Pancreas (tissue), 10 donors: ENCODE data around the gene NIN. TPM values are rescaled to one million over a fixed set of nuclear protein-coding genes. Genes with fewer than 3 reads are reported as not detected.

Experiments
- ATAC-seq, 4 donors: fragments of 200-7000 bp; cut with Tn5 transposase; one replicate each; pipeline versions ENCODE4 v1.8.0 to v1.9.1; 2020; ENCODE audit warnings: mild to moderate bottlenecking in 4 of 4, moderate library complexity in 4 of 4
- DNase-seq, 6 donors: peaks; one replicate each; pipeline ENCODE4 v3.0.0-alpha.2; 2020
- FAIRE-seq: peaks from 2 replicates; lab custom pipeline; 2012; peaks lifted over from hg19 to GRCh38; lab: Jason Lieb, UNC
- H3K27ac ChIP-seq, 4 donors: fragments of 200-600 bp; sonication (generic); 1 replicate in 3 of 4; 2 replicates in 1 of 4; pipeline versions ENCODE4 v1.5.0 to v1.8.0; 2020
- H3K27me3 ChIP-seq, 4 donors: fragments of 200-600 bp; one replicate each; pipeline ENCODE4 v1.8.0; 2021
- H3K36me3 ChIP-seq, 3 donors: fragments of 200-600 bp; sonication (generic) in 1 of 3; one replicate each; pipeline versions ENCODE4 v1.5.0 to v1.8.0; 2020 to 2021
- H3K4me1 ChIP-seq, 3 donors: fragments of 200-600 bp; one replicate each; pipeline ENCODE4 v1.8.0; 2021
- H3K4me3 ChIP-seq, 4 donors: fragments of 200-600 bp; sonication (generic) in 2 of 4; one replicate each; pipeline versions ENCODE4 v1.5.0 to v1.8.0; 2020 to 2021
- H3K9me3 ChIP-seq, 4 donors: fragments of 200-600 bp; one replicate each; pipeline ENCODE4 v1.8.0; 2021
- WGBS, 2 donors: extraction: QIAGEN DNeasy Blood & Tissue Kit; methylation state at CpG; one replicate each; pipeline ENCODE4 v1.1.7; 2013; 5-methylcytosine and 5-hydroxymethylcytosine counted together
- intact Hi-C, 3 donors: fragments of 100-400 bp; cut with DNase I; formaldehyde crosslinking; loops; one replicate each; pipeline versions ENCODE4 v1.11.1 to v1.14.2; 2022
- polyA plus RNA-seq, 2 donors: library from polyadenylated mRNA; stranded (reverse); fragments of 200-250 nt; gene quantifications; one replicate each; pipeline ENCODE4 v1.2.3, GENCODE V29; 2013
- total RNA-seq, 6 donors: library from RNA; stranded (reverse); fragmentation: NEBNext Ultra II Directional in 4 of 6; extraction: Animal tissue kit (Norgen Biotek cat#: 25700) in 4 of 6; gene quantifications; one replicate each; pipeline versions ENCODE4 v1.2.1 to v1.2.4, GENCODE V29; 2021 to 2023
- TF ChIP-seq, protein P1 (sequence below), 4 donors: fragments of 200-600 bp; sonication (generic) in 3 of 4; IDR thresholded peaks; one replicate each; pipeline versions ENCODE4 v1.5.0 to v1.8.0; 2021; ENCODE audit warnings: antibody characterized with exemption in 4 of 4
- donor health status: healthy with polysubstance abuse.
- donor health status: DM: no; HTN: no; CAD: no; lungs with moderate emphysema.
- donor health status: DM: no; HTN: no; CAD: no.
- donor health status: control.
- donor health status: control.
- donor health status: Bipolar disorder and iron deficiency.
- donor health status: DM: yes; HTN: yes; CAD: no.
- donor health status: DM: no; HTN: no; CAD: no.
- donor health status: DM: no; HTN: no; CAD: no.
- donor health status: DM: yes; HTN: yes; CAD: no.

Gene NIN
- total and polyA plus RNA-seq, 8 donors = 3.1 to 17.9 (median 8.5) TPM

DNA sequence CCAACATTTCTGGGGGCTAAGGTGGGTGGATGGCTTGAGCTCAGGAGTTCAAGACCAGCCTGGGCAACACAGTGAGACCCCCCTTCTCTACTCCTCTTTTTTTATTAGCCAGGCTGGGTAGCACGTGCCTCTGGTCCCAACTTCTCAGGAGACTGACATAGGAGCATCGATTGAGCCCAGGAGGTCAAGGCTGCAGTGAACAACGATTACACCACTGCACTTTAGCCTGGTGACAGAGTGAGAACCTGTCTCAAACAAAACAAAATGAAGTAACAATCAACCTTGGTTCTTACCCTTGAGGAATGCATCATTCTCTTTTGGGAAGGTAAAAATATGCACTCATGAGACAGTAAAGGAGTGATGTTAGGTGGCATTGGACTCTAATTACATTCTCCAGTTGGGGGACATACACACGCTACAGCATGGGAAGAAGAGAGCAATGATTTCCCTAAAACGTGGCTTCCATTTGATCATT lies 3.9 kb upstream of the NIN start:
- ATAC-seq = no peak
- DNase-seq = no peak
- H3K36me3 ChIP-seq = no peaks in the 10 kb centered on the region
- H3K27me3 ChIP-seq = no peaks in the 10 kb centered on the region
- intact Hi-C loops = loop anchor here in 1 of 3 donors (10.0 kb wide), 1 partner anchor 50 kb away; no protein-coding TSS in a partner anchor
- no peak overlapping the region for H3K27ac ChIP-seq
- no peak overlapping the region for H3K4me3 ChIP-seq
- FAIRE-seq = no peak
- 53 to 72% methylated on average over 5 of the region's 5 CpGs for WGBS, 2 donors
- peaks cover 0 to 8% (median 7%) of the 10 kb centered on the region in 3 donors for H3K4me1 ChIP-seq
- no peaks in the 10 kb centered on the region for H3K9me3 ChIP-seq
- TF ChIP-seq, protein P1, sequence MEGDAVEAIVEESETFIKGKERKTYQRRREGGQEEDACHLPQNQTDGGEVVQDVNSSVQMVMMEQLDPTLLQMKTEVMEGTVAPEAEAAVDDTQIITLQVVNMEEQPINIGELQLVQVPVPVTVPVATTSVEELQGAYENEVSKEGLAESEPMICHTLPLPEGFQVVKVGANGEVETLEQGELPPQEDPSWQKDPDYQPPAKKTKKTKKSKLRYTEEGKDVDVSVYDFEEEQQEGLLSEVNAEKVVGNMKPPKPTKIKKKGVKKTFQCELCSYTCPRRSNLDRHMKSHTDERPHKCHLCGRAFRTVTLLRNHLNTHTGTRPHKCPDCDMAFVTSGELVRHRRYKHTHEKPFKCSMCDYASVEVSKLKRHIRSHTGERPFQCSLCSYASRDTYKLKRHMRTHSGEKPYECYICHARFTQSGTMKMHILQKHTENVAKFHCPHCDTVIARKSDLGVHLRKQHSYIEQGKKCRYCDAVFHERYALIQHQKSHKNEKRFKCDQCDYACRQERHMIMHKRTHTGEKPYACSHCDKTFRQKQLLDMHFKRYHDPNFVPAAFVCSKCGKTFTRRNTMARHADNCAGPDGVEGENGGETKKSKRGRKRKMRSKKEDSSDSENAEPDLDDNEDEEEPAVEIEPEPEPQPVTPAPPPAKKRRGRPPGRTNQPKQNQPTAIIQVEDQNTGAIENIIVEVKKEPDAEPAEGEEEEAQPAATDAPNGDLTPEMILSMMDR (IDR thresholded peaks at IDR 0.05) = no peak

DNA sequence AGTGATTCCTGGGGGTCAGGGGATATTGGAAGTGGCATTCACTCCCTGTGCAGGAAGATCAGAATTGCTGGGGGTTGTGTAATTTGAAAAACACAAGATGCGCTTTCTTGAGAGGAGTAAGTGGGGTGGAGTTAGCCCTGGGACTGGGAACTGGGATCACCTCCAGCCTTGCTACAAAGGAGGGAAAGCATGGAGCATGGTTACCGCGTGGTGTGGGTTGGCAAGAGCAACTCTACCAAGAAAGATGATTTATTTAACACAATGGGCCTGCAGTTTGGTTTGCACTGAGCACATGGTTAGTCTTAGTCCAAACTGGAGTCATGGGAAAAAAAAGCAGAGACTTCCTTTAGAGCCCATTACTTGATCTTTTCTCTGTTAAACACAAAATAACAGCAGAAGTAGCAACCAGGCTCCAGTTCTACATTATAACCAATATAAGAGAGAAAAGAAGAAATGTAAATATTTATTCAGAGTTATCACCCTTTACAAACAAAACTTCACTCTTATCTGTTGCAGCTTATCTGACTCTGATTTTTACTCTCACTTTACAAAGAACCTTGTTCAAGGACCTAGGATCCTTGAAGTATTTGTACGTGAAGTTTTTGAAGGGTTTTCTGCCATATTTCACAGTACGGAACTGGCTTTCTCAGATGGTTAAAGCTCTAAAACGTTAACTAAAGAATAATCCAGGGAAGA lies 2.1 kb upstream of the NIN start:
- DNase-seq = no peak
- no peaks in the 10 kb centered on the region for H3K9me3 ChIP-seq
- no peak overlapping the region for H3K27ac ChIP-seq
- H3K27me3 ChIP-seq = no peaks in the 10 kb centered on the region
- TF ChIP-seq, protein P1 (IDR thresholded peaks at IDR 0.05) = no peak
- intact Hi-C loops = loop anchor here in 1 of 3 donors (10.0 kb wide), 1 partner anchor 48 kb away; no protein-coding TSS in a partner anchor
- WGBS, 2 donors = 38 to 41% methylated on average over 6 of the region's 6 CpGs
- H3K4me3 ChIP-seq = no peak overlapping the region
- no peak for FAIRE-seq
- peaks cover 0 to 12% (median 7%) of the 10 kb centered on the region in 3 donors for H3K4me1 ChIP-seq
- ATAC-seq = no peak
- no peaks in the 10 kb centered on the region for H3K36me3 ChIP-seq

DNA sequence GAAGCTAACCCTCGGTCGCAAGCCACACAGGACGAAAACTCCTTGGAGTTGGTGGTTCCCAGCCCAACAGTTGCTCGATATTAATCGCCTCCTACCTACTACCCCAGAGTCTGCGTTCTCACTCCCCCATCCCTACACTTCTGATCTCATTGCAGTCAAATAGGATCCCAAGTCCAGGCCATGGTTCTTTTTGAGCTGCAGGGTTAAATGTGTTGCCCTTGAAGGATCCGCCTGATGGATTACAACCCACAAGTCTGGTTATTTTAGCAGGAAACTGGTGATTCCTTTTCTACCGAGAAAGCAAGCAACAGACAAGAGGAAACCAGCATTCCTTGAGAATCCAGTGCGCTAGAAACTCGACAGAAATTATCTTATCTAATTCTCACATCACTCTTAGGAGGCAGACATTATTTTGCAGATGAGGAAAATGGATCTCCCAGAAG lies 785 bp upstream of the NIN start:
- 4 to 5% methylated on average over 10 of the region's 10 CpGs for WGBS, 2 donors
- no peaks in the 10 kb centered on the region for H3K9me3 ChIP-seq
- FAIRE-seq = no peak
- H3K27me3 ChIP-seq = no peaks in the 10 kb centered on the region
- intact Hi-C loops = loop anchor here in 1 of 3 donors (10.0 kb wide), 1 partner anchor 47 kb away; no protein-coding TSS in a partner anchor
- no peak for DNase-seq
- TF ChIP-seq, protein P1 (IDR thresholded peaks at IDR 0.05) = no peak
- peak overlapping the region; percentile 62 to 88 (median 74) for H3K4me3 ChIP-seq
- peak overlapping the region in 2 of 4 donors; percentile 59 to 60 for H3K27ac ChIP-seq
- H3K4me1 ChIP-seq = peaks cover 0 to 12% (median 7%) of the 10 kb centered on the region in 3 donors
- H3K36me3 ChIP-seq = no peaks in the 10 kb centered on the region
- peak; percentile 14 to 27 (median 26) for ATAC-seq

DNA sequence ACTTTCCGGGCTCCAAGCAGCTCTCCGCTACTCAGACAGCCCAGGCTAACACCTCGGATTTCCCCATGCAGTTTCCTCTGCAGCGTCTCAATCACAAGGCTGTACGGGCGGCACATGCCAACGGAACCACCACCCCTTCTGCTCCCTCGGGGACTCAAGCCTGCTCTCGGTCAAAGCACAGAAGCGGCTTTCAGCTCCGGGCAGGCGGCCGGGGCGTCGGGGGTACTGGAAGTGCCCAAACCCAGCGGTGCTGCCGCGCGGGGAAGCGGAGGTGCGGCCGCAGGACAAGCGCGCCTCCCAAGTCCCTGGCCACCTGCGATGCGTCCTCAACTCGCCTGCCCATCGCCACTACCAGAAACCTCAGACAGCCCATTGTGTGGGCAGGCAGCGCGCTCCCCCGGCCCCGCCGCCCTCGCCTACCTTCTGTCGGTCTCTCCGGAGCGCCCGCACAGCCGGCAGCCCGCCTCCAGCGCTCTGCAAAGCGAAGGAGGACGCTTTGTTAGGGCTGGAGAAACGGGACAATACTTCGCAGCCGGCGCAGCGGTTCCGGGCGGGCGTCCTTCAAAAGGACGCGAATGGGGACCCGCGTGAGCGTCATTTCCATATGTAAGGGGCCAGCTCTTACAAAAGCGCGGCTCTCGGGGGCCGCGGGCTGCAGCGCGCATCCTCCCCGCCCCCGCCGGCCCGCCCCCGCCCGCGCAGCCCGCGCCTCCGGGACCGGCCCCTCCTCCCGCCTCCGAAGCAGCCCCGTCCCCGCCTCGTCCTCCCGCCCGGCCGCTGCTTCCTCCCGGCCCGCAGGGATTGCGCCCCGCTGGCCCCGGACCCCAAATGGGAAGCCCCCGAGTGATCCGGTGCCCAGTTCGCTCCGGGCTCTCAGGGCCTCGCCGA lies 674 bp downstream of the NIN start:
- peak; percentile 26 to 82 (median 48) for DNase-seq
- intact Hi-C loops = loop anchor here in 1 of 3 donors (10.0 kb wide), 1 partner anchor 45 kb away; no protein-coding TSS in a partner anchor
- no peaks in the 10 kb centered on the region for H3K27me3 ChIP-seq
- H3K4me3 ChIP-seq = peak overlapping the region; percentile 62 to 88 (median 74)
- FAIRE-seq = no peak
- 0% methylated on average over 50 to 93 of the region's 93 CpGs for WGBS, 2 donors
- H3K4me1 ChIP-seq = peaks cover 0 to 12% (median 7%) of the 10 kb centered on the region in 3 donors
- ATAC-seq = peak; percentile 24 to 62 (median 54)
- H3K27ac ChIP-seq = peak overlapping the region in 3 of 4 donors; percentile 52 to 69 (median 65)
- H3K9me3 ChIP-seq = no peaks in the 10 kb centered on the region
- TF ChIP-seq, protein P1 (IDR thresholded peaks at IDR 0.05) = no peak
- H3K36me3 ChIP-seq = no peaks in the 10 kb centered on the region
